ENCODE measurements around the gene GNPTAB. TPM values are rescaled to one million over a fixed set of nuclear protein-coding genes. Genes with fewer than 3 reads are reported as not detected.

GNPTAB gene
- total RNA-seq, 1 donor from 2014 or later: 26.5 TPM

DNA sequence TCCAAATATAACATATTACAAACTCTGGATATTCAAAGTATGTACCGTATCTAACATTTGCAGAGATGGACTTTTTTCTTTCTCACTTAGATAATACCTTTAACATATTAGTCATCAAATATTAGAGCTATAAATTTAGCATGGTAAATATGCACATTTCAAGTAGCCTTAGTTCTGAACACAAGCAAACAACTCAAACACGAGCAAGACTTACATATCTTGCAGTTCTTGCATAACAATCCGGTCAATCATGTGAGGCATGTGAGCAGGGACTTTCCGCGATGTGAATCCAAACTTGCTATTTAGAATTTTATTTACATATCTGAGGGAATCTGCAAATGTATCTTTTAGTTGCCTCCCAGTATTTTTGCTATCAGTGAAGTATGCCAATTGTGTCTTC lies 69.4 kb downstream of the GNPTAB start:
- H3K27me3 ChIP-seq (ENCODE audit: control insufficient read depth, insufficient read depth, low read length): no peaks in the 10 kb centered on the region
- H3K36me3 ChIP-seq (ENCODE audit: control insufficient read depth, insufficient read depth, low read length): no peaks in the 10 kb centered on the region
- H3K4me3 ChIP-seq (ENCODE audit: low read depth, low read length): no peak overlapping the region
- TF ChIP-seq, protein P1, sequence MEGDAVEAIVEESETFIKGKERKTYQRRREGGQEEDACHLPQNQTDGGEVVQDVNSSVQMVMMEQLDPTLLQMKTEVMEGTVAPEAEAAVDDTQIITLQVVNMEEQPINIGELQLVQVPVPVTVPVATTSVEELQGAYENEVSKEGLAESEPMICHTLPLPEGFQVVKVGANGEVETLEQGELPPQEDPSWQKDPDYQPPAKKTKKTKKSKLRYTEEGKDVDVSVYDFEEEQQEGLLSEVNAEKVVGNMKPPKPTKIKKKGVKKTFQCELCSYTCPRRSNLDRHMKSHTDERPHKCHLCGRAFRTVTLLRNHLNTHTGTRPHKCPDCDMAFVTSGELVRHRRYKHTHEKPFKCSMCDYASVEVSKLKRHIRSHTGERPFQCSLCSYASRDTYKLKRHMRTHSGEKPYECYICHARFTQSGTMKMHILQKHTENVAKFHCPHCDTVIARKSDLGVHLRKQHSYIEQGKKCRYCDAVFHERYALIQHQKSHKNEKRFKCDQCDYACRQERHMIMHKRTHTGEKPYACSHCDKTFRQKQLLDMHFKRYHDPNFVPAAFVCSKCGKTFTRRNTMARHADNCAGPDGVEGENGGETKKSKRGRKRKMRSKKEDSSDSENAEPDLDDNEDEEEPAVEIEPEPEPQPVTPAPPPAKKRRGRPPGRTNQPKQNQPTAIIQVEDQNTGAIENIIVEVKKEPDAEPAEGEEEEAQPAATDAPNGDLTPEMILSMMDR (IDR thresholded peaks at IDR 0.05; ENCODE audit: insufficient read depth, low read length, poor library complexity, severe bottlenecking): no peak
- no peak for DNase-seq (ENCODE audit: low read depth)

DNA sequence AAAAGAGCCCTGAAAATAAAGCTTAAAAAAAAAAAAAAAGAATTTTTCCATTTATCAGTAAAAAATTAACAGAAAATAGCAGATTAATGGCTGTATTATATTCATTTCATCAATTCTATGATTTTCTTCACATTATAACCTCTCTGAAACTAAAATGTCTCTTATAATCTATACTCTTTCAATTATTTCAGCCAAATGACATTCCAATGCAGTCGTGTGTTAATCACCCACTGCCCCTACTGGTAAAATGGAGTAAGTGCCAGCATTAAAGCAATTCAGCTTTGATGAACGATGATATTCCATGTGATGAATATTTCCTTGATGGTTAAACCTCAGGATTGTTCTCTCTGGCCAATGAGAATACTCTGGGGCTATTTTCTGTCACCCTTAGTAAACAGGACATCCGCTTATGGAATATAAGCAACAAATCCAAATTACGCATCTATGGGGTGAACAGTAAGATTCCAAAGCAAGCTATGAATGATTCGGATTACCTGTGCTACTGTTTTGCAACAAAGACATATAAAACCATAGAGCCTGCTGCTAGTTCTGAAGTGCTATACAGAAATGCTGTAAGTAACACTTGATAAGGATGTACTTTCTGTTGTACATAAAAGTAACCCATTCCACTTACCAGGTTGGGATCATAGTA lies 71.2 kb downstream of the GNPTAB start:
- no peak overlapping the region for H3K4me3 ChIP-seq (ENCODE audit: low read depth, low read length)
- H3K27me3 ChIP-seq (ENCODE audit: control insufficient read depth, insufficient read depth, low read length): no peaks in the 10 kb centered on the region
- no peaks in the 10 kb centered on the region for H3K36me3 ChIP-seq (ENCODE audit: control insufficient read depth, insufficient read depth, low read length)
- TF ChIP-seq, protein P1 (IDR thresholded peaks at IDR 0.05; ENCODE audit: insufficient read depth, low read length, poor library complexity, severe bottlenecking): peak; percentile 77
- no peak for DNase-seq (ENCODE audit: low read depth)

DNA sequence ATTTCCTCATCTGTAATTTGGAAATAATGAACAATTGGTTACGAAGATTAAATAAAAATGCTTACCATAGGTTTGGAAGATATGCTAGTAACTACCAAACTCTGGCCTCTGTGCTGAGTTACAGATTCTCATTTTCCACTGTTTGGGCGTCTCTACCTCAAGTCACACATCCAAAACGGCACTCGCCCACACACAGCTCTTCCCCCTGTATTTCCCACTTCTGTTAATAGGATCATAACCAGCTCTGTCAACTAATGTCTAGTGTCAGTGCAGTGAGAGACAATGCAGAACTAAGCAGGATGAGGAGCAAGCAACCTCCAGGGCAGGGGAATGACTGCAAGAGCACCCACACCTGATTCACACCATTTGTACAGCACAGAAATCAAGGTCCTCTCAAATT lies 80.6 kb downstream of the GNPTAB start:
- peaks cover 2% of the 10 kb centered on the region for H3K36me3 ChIP-seq (ENCODE audit: control insufficient read depth, insufficient read depth, low read length)
- H3K27me3 ChIP-seq (ENCODE audit: control insufficient read depth, insufficient read depth, low read length): no peaks in the 10 kb centered on the region
- TF ChIP-seq, protein P1 (IDR thresholded peaks at IDR 0.05; ENCODE audit: insufficient read depth, low read length, poor library complexity, severe bottlenecking): no peak
- DNase-seq (ENCODE audit: low read depth): no peak
- H3K4me3 ChIP-seq (ENCODE audit: low read depth, low read length): no peak overlapping the region

GRCh38 chr12:101749657-101750056 lies 81.1 kb downstream of the GNPTAB start:
- Histone ChIP-seq H3K27me3 (ENCODE audit: control insufficient read depth, insufficient read depth, low read length) (no peaks in the 10 kb centered on the region), H3K36me3 (ENCODE audit: control insufficient read depth, insufficient read depth, low read length) (peaks cover 2% of the 10 kb centered on the region), H3K4me3 (ENCODE audit: low read depth, low read length) (no peak overlapping the region)
- TF ChIP-seq, protein P1 (IDR thresholded peaks at IDR 0.05; ENCODE audit: insufficient read depth, low read length, poor library complexity, severe bottlenecking): no peak
- DNase-seq (ENCODE audit: low read depth): no peak

- no peak for DNase-seq (ENCODE audit: low read depth)
- Histone ChIP-seq H3K4me3 (ENCODE audit: low read depth, low read length) (no peak overlapping the region), H3K27me3 (ENCODE audit: control insufficient read depth, insufficient read depth, low read length) (no peaks in the 10 kb centered on the region), H3K36me3 (ENCODE audit: control insufficient read depth, insufficient read depth, low read length) (peaks cover 2% of the 10 kb centered on the region)
- TF ChIP-seq, protein P1 (IDR thresholded peaks at IDR 0.05; ENCODE audit: insufficient read depth, low read length, poor library complexity, severe bottlenecking): no peak
These were observed 81.9 kb downstream of the GNPTAB start for GRCh38 chr12:101748907-101749306.

DNA sequence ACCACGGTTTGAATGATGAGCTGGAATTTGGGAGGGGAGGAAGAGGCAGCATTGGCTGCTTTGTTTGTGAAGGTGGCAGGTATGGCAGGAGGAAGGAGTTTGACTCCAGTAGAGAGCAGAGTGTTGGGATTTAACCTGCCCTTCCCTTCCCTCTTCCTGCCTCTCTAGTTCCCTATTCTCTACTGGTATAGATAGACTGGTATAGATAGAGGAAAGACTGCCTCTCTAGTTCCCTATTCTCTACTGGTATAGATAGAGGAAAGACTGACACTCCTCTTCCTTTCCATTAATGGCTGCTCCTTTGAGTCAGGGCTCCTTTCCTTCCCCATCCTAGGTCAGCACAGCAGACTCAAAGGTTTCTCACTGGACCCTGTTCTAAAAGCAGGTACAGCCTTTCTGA lies 83.1 kb downstream of the GNPTAB start:
- Histone ChIP-seq H3K27me3 (ENCODE audit: control insufficient read depth, insufficient read depth, low read length) (no peaks in the 10 kb centered on the region), H3K36me3 (ENCODE audit: control insufficient read depth, insufficient read depth, low read length) (peaks cover 2% of the 10 kb centered on the region), H3K4me3 (ENCODE audit: low read depth, low read length) (no peak overlapping the region)
- DNase-seq (ENCODE audit: low read depth): no peak
- TF ChIP-seq, protein P1 (IDR thresholded peaks at IDR 0.05; ENCODE audit: insufficient read depth, low read length, poor library complexity, severe bottlenecking): no peak
